Subcutaneous abdominal adipose tissue (tissue), 5 donors: Measurements from ENCODE around the gene PLAU.

Experiments used
- H3K27ac ChIP-seq: one replicate; pipeline ENCODE4 v1.7.0; 2013; ENCODE audit warnings: low read depth, mild to moderate bottlenecking, inconsistent platforms, low read length, moderate library complexity
- H3K27me3 ChIP-seq, 5 donors: one replicate each; pipeline ENCODE4 v1.7.0; 2013; ENCODE audit warnings: low read length in 5 of 5, inconsistent platforms in 1 of 5; ENCODE audit not compliant: control insufficient read depth in 5 of 5, insufficient read depth in 4 of 5
- H3K36me3 ChIP-seq, 5 donors: one replicate each; pipeline ENCODE4 v1.7.0; 2013; ENCODE audit warnings: low read length in 5 of 5; ENCODE audit not compliant: control insufficient read depth in 5 of 5, insufficient read depth in 5 of 5
- H3K4me1 ChIP-seq, 5 donors: one replicate each; pipeline ENCODE4 v1.7.0; 2013; ENCODE audit warnings: low read length in 5 of 5, mild to moderate bottlenecking in 3 of 5, moderate library complexity in 1 of 5; ENCODE audit not compliant: control insufficient read depth in 5 of 5, insufficient read depth in 5 of 5
- H3K4me3 ChIP-seq, 5 donors: one replicate each; pipeline ENCODE4 v1.7.0; 2013; ENCODE audit warnings: low read length in 5 of 5, low read depth in 1 of 5
- H3K9ac ChIP-seq, 5 donors: one replicate each; pipeline ENCODE4 v1.7.0; 2013; ENCODE audit warnings: low read length in 5 of 5, mild to moderate bottlenecking in 4 of 5, moderate library complexity in 3 of 5
- H3K9me3 ChIP-seq, 5 donors: one replicate each; pipeline ENCODE4 v1.7.0; 2013; ENCODE audit warnings: low read length in 5 of 5; ENCODE audit not compliant: control insufficient read depth in 5 of 5
- donor health status: healthy.
- donor health status: healthy.
- donor health status: healthy.
- donor health status: healthy.
- donor health status: healthy.

The PLAU gene

DNA sequence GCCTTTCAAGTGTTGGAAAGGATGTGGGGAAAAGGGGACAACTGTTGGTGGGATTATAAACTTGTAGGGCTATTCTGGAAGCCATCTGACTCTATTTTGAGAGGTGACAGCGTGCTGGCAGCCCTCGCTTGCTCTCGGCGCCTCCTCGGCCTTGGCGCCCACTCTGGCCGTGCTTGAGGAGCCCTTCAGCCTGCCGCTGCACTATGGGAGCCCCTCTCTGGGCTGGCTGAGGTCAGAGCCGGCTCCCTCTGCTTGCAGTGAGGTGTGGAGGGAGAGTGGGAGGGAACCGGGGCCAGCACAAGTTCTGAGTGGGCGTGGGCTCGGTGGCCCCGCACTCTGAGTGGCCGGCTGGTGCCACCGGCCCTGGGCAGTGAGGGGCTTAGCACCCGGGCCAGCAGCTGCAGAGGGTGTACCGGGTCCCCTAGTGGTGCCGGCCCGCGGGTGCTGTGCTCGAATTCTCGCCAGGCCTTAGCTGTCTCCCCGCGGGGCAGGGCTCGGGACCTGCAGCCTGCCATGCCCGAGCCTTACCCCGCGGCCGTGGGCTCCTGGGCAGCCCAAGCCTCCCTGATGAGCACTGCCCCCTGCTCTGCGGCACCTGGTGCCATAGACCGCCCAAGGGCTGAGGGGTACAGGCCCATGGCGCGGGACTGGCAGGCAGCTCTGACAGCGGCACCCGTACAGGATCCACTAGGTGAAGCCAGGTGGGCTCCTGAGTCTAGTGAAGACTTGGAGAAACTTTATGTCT is 33.6 kb downstream of the PLAU start:
- no peak overlapping the region for H3K27ac ChIP-seq
- H3K4me3 ChIP-seq = no peak overlapping the region
- no peak overlapping the region for H3K9ac ChIP-seq
- H3K9me3 ChIP-seq = no peaks in the 10 kb centered on the region
- peaks cover 0 to 10% (median 8%) of the 10 kb centered on the region in 5 donors for H3K4me1 ChIP-seq
- no peaks in the 10 kb centered on the region for H3K27me3 ChIP-seq
- no peaks in the 10 kb centered on the region for H3K36me3 ChIP-seq

GRCh38 chr10:73946253-73947145 is 35.6 kb downstream of the PLAU start:
- Histone ChIP-seq H3K4me3 (no peak overlapping the region), H3K9me3 (no peaks in the 10 kb centered on the region), H3K9ac (no peak overlapping the region), H3K27me3 (no peaks in the 10 kb centered on the region), H3K36me3 (no peaks in the 10 kb centered on the region), H3K4me1 (no peaks in the 10 kb centered on the region), H3K27ac (no peak overlapping the region)

DNA sequence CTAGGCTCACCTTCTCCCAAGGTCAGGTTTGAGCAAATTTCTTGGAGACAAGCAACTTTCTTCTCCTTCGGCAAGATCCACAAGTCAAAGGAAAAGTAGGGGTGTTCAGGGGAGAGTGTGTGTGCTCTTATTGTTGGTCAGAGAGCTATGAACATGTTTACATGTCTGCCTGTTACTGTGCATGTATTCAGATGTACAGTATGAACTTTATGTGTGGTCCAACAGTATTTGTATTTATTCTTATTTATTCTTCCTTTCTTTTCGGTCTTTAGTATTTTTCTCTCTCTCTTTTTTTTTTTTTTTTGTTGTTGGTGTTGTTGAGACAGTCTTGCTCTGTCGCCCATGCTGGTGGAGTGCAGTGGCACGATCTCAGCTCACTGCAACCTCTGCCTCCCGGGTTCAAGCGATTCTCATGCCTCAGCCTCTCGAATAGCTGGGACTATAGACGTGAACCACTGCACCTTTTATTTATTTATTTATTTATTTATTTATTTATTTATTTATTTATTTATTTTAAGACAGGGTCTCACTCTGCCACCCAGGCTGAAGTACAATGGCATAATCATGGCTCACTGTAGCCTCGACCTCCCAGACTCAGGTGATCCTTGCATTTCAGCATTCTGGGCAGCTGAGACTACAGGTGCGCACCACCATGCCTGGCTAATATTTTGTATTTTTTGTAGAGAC is 38.2 kb downstream of the PLAU start:
- H3K27ac ChIP-seq = no peak overlapping the region
- no peaks in the 10 kb centered on the region for H3K36me3 ChIP-seq
- H3K9me3 ChIP-seq = no peaks in the 10 kb centered on the region
- H3K27me3 ChIP-seq = no peaks in the 10 kb centered on the region
- H3K4me3 ChIP-seq = no peak overlapping the region
- H3K9ac ChIP-seq = no peak overlapping the region
- peaks cover 0 to 5% (median 2%) of the 10 kb centered on the region in 5 donors for H3K4me1 ChIP-seq

GRCh38 chr10:73950155-73950948 is 39.4 kb downstream of the PLAU start:
- no peak overlapping the region for H3K27ac ChIP-seq
- no peaks in the 10 kb centered on the region for H3K9me3 ChIP-seq
- no peak overlapping the region for H3K4me3 ChIP-seq
- no peaks in the 10 kb centered on the region for H3K36me3 ChIP-seq
- H3K27me3 ChIP-seq = no peaks in the 10 kb centered on the region
- no peak overlapping the region for H3K9ac ChIP-seq
- H3K4me1 ChIP-seq = peaks cover 0 to 5% (median 2%) of the 10 kb centered on the region in 5 donors

GRCh38 chr10:73953665-73954064 is 42.7 kb downstream of the PLAU start:
- no peaks in the 10 kb centered on the region for H3K9me3 ChIP-seq
- no peaks in the 10 kb centered on the region for H3K27me3 ChIP-seq
- H3K4me3 ChIP-seq = no peak overlapping the region
- H3K9ac ChIP-seq = no peak overlapping the region
- H3K27ac ChIP-seq = no peak overlapping the region
- H3K36me3 ChIP-seq = no peaks in the 10 kb centered on the region
- H3K4me1 ChIP-seq = peaks cover 0 to 17% (median 11%) of the 10 kb centered on the region in 5 donors

DNA sequence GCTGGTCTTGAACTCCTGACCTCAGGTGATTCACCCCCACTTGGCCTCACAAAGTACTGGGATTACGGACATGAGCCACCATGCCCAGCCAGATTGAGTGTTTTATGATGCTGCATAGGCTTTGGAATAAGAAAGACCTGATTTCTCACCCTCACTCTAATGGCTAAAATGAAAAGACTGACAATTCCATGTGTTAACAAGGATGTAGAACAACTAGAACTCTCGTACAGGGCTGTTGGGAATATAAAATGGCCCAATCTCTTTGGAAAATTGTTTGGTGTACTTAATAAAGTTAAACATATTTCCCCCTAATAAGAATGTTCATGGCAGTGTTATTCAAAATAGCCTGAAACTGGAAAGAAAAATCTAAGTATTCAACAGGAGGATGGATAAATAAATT is 43.8 kb downstream of the PLAU start:
- H3K4me3 ChIP-seq = no peak overlapping the region
- H3K36me3 ChIP-seq = no peaks in the 10 kb centered on the region
- H3K9ac ChIP-seq = no peak overlapping the region
- no peaks in the 10 kb centered on the region for H3K9me3 ChIP-seq
- H3K27ac ChIP-seq = no peak overlapping the region
- H3K27me3 ChIP-seq = no peaks in the 10 kb centered on the region
- peaks cover 0 to 24% (median 13%) of the 10 kb centered on the region in 5 donors for H3K4me1 ChIP-seq

DNA sequence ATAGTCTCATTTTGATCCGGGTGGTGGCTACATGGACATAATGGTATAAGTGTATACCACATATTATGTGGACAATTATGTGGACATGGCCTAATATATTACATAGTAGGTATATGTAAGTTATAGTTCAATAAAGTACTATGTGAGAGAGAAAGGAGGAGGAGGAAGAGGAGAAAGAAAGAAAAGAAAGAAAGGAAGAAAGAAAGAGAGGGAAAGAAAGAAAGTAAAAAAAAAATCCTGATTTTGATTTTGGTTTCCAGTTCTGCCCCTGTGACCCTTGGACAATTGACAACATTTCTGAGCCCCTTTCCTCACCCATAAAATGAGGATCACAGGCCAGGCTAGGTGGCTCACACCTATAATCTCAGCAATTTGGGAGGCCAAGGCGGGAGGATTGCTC is 44.8 kb downstream of the PLAU start:
- no peaks in the 10 kb centered on the region for H3K27me3 ChIP-seq
- H3K4me3 ChIP-seq = no peak overlapping the region
- H3K36me3 ChIP-seq = no peaks in the 10 kb centered on the region
- H3K4me1 ChIP-seq = peaks cover 0 to 29% (median 16%) of the 10 kb centered on the region in 5 donors
- no peak overlapping the region for H3K27ac ChIP-seq
- no peaks in the 10 kb centered on the region for H3K9me3 ChIP-seq
- H3K9ac ChIP-seq = no peak overlapping the region

DNA sequence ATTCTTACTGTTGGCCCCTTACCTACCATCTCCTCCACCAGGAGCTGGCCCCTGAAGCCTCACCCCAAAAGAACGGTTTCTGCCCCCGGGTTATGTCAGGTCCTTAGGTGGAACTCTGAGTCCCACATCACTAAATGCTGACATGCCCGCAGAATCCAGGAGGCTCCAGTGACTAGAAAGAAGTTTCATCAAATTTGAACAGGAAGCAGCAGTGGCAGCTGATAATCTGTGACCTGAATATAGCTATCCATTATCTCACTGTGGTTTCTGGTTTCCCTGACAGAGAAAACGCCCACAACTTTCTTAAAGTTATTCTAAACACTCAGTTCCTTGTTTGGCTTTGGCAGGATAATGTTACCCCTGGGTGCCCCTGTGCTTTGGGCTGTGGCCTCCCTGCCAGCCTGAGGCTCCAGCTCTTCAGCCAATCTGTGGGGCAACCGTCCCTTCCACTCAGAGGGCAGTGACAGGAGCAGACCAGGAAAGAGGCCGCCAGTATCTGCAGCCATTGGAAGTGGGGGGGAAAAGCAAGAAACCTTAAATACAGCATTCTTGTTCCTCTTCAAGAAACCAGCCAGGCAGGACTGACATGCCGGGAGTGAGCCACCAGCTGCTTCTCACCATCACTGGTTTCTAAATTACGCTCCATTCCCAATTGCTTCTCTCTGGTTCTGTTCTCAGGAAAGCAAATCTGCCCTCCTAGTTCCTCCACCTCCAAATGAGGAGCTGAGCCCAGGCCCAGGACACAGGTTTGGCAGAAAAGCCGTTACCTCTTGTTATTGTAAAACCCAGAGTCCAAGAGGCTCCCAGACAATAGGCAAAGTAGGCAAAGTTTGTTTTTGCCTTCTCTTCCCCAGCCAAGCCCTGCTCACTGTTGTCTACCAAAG is 45.8 kb downstream of the PLAU start:
- Histone ChIP-seq H3K36me3 (no peaks in the 10 kb centered on the region), H3K4me1 (peaks cover 0 to 29% (median 16%) of the 10 kb centered on the region in 5 donors), H3K27ac (peak overlapping the region; percentile 51), H3K9me3 (no peaks in the 10 kb centered on the region), H3K27me3 (no peaks in the 10 kb centered on the region), H3K4me3 (no peak overlapping the region), H3K9ac (peak overlapping the region in 3 of 5 donors; percentile 13 to 39 (median 14))
